Colon (tissue), 2 donors: ENCODE data around the gene LHX6.

Experiments
- FAIRE-seq: peaks from 2 replicates; lab custom pipeline; 2012; peaks lifted over from hg19 to GRCh38; lab: Jason Lieb, UNC
- donor health status: control.
- donor health status: control.

The LHX6 gene

GRCh38 chr9:122228568-122229484, at the start of gene LHX6:
Gene LHX6, minus strand, starts transcription at chr9:122228957. Its CDS starts 217 bp downstream, at chr9:122228740.
- no peak for FAIRE-seq

- no peak for FAIRE-seq
These were observed 48.6 kb upstream of the LHX6 start for GRCh38 chr9:122277285-122277897.

GRCh38 chr9:122276096-122276495, 47.3 kb upstream of the LHX6 start:
- no peak for FAIRE-seq

GRCh38 chr9:122274055-122274454, 45.3 kb upstream of the LHX6 start:
- no peak for FAIRE-seq

- FAIRE-seq, result no peak
These were observed 39.5 kb upstream of the LHX6 start for GRCh38 chr9:122268041-122268814.

GRCh38 chr9:122265149-122265915, 36.6 kb upstream of the LHX6 start:
- FAIRE-seq, result no peak

- no peak for FAIRE-seq
These were observed 35.8 kb upstream of the LHX6 start, which contains the start of the genes MRRF and RBM18 for GRCh38 chr9:122264360-122265148. Gene MRRF, plus strand, starts transcription at chr9:122264882. Its CDS starts 6,010 bp downstream, at chr9:122270892. Gene RBM18, minus strand, starts transcription at chr9:122264840. Its CDS starts 3,348 bp downstream, at chr9:122261492.

GRCh38 chr9:122263699-122264349, 35.1 kb upstream of the LHX6 start:
- no peak for FAIRE-seq

GRCh38 chr9:122262073-122262472, 33.3 kb upstream of the LHX6 start:
- no peak for FAIRE-seq

GRCh38 chr9:122261469-122261881, 32.7 kb upstream of the LHX6 start:
- FAIRE-seq, result no peak

GRCh38 chr9:122258886-122259415, 30.2 kb upstream of the LHX6 start:
- no peak for FAIRE-seq

- FAIRE-seq, result no peak
These were observed 27.4 kb upstream of the LHX6 start for GRCh38 chr9:122256206-122256605.

GRCh38 chr9:122254761-122255160, 26.0 kb upstream of the LHX6 start:
- FAIRE-seq, result no peak

GRCh38 chr9:122252796-122253195, 24.0 kb upstream of the LHX6 start:
- FAIRE-seq, result no peak

- FAIRE-seq, result no peak
These were observed 22.6 kb upstream of the LHX6 start for GRCh38 chr9:122251351-122251750.

- no peak for FAIRE-seq
These were observed 19.7 kb upstream of the LHX6 start for GRCh38 chr9:122248448-122248865.

- FAIRE-seq, result no peak
These were observed 17.9 kb upstream of the LHX6 start for GRCh38 chr9:122246666-122247065.

- FAIRE-seq, result no peak
These were observed 15.6 kb upstream of the LHX6 start for GRCh38 chr9:122244349-122244748.

- no peak for FAIRE-seq
These were observed 11.0 kb upstream of the LHX6 start for GRCh38 chr9:122239722-122240121.

GRCh38 chr9:122236681-122237080, 7.9 kb upstream of the LHX6 start:
- FAIRE-seq, result no peak
